HG03571 (cell line): ENCODE data around the gene FGGY.
A peak's percentile ranks its signal among the peaks of the same experiment; 100 is the strongest.

Experiments
- ATAC-seq: cut with Tn5 transposase; IDR thresholded peaks from one replicate; pipeline ENCODE4 v1.9.1; 2021; ENCODE audit not compliant: unreplicated experiment

Gene FGGY

DNA sequence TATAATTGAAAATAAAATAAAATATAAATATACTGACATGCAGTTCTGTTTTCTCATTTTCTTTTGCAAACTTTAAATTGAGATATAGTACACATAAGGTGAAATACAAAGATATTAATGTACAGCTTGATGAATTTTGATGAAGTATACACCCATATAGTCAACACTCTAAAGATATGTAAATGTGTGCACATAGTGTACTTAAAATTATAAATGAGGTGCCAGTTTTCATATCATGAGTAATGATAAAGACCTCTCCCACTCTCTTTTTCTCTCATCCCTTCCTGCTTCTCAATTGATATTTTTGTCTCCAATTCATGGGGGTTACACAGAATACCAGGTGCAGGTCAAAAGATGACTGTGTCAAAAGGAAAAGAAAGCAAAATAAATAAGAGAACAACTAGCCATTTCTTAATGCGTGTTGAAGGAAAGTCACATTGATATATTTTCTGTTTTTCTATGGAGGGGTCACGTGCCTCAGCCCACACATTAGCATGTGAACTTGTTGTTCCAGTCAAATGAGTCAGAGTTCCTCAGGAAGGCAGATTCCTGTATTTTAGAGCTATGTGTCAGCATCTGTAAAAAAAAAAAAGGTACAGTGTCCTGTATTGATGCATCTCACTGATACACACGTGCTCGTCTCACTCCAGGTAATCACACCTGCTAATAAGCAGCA, 453.6 kb downstream of the FGGY start:
- no peak for ATAC-seq

DNA sequence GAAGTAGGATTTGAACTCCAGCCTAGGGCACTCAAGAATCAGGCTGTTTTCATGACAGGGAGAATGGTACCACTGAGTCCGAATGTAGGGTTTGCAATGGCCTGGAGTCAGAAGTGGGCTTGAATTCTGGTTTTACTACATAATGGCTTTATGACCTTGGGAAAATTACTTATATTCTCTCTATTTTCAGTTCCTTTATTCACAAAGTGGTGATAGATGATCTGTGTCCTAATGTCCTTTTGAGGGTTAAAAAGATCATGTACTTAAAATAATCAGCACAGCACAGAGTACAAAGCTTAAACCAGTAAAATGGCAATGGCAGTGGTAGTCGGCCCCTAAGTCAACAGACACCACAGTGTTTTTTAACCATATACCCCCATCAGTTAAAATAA, 454.1 kb downstream of the FGGY start:
- no peak for ATAC-seq

DNA sequence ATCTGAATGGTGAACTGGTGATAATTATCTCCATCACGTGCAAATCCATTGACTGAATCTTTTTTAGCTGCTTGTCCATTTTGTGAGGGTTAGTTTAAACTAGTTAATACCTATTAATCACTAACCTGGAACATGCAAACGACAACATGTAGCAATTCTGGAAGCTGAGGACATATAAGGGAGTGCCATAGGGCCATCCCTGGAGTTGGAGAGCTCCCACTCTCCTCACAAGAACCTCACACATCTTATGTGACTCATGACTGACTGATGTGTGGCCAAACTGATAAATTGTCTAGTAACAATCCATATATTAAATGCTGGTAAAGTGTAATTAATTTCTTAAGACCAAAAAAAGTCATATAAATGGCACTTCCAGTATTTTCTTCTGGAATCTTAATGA, 454.9 kb downstream of the FGGY start:
- ATAC-seq, result no peak

DNA sequence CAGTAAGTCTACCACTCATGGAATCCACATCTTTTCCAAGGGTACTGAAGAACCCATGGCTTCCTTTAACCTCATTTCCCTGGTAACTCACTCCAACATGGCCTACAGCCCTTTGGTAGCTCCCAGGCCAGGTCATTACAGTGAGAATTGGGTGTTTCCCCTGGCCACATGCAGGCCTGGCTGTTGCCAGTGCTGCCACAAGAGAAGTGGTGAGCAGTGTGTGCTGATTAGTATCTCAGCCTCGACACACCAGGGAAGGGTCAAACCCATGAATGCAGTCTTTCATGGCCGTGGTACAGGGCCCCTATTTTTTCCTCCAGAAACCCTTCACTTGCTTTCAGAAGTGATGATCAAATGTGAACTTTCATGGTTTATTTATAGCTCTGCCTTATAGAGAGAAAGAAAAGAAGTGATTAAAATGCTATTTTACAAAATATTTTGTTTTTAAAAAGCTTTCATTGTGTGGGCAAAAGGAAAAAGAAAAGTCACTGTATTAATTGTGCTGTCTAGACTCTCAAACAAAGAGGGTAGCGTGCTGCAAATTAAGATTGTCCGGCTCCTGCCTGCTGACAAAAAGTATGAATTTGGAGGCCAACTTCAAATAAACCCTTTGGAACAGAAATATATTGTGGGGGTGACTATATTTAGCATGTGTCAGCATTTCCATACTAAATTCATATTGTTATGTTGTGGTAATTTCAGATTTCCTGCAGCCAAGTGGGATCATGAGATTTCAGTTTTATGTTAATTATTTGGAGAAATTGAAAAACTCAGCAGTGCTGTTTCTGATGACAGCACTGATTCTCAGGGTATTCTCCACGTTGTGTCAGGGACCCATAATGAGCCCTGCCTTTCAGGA, 455.9 kb downstream of the FGGY start:
- ATAC-seq, result peak; percentile 79

DNA sequence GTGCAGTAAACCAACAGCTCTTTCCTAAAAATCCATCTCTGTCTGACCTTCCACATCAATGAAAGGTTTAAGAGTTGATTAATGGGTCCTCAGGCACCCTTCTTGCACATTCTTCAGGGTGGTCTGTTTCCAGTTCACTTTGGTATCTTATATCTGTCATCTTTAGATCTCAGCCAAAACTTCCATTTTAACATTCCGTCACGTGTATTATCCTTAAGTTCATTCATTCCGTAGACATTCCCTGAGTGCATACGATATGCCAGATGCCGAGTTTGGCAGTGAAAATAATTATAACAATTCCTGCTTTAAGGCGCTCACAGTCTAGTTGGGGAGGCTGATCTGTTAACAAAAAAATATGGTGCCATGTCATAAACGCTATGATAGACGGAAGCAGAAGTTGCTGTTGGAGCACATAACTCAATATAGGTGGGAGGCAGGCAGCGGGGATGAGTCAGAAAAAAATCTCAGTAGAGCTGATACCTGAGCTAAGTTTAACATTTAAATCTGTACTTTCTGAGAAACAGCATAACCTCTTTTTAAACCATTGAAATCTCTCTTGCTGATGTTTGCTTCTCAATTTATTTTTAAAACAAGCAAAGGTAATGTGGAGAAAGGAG, 458.3 kb downstream of the FGGY start:
- no peak for ATAC-seq

DNA sequence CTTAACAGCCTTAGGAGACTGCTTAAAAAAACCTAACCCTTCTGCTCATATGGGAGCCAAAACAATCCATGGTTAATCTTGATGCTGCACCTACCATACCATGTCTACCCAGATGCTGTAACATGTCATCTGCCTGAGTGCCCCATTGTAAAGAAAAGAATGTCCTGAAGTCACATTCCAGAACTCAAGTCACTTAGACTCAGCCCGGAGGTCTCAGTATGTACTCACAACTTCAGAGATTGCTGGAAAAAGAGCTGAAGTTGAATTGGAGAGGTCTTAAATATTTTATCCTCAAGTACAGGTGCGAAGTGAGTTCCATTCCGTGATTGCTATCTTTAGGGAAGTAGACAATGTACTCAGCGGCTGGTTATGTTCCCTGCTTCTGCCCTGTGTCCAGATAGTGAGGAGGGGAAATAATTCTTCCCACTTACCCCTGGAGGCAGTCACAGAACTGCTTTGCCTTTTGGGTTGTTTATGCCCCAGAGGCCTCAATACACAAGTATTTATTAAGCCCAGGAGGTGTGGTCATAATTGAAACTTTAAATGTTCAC, 460.4 kb downstream of the FGGY start:
- no peak for ATAC-seq

DNA sequence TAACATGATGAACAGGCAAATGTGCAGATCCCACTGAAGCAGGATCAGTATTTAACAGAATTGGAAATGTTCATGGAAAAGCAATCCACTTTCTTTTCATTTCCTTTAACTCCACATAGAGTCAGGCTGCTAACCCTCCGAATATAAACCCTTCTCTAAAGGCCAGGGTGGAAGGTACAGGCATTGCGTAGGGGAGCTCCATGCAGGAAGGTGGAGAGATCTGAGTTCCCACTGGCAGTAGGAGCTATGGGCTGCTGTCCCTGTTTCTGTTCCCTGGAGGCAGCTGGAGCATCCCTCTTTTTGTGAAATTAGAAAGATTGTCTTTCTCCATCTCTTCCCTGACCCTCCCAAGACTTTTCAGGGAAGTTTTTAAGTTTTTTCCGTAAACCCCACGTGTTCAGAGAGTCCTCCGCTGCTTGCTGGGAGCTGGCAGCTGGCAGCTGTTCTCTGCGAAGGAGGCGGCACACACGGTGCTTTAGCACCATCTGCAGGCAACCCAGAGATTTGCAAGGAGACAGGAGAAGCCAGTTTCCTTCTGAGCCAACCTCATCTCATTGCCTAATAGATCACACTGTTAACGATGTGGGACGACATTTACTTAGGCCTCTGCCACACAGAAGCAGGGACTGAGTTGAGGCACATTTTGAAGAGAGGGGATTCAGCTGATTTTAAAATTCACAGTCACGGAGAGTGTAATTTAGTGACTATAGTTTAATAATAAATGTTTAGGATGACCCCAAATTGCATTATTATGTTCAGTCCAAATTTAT, 462.4 kb downstream of the FGGY start:
- peak; percentile 86 for ATAC-seq

DNA sequence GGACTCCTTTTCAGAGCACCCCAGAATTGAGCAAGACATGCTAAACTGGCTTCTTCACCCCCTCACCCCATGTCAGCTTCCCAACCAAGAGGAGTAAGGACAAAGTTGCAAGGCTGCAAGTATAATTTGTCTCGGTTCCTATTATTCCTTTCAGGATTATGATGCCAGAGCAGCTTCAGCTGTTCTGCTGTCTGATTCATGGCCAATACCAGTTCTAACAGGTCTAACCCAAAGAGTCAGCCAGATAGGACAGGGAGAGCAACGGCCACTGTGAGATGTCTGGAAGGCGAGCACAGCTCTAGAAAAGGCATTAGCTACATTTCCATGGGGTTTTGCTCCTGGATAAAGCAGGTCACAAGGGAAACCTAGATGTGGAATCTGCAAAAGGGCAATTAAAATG, 464.5 kb downstream of the FGGY start:
- no peak for ATAC-seq

DNA sequence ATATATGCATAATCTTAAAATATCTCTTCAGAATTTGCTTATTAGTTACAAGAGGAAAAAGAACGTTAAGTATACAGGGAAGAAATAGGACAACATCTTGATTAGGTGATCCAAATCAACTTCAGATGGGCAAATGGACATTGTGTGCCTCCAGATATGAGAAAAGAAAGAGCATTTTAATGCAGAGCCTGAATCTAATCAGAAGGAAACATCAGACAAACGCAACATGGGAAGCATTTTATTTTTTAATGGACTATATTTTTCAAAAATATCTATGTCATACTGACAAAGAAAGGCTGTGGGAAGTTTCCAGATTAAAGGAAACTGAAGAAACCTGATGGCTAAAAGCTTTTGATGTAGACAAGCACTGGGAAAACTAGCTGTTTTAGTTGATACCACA, 466.5 kb downstream of the FGGY start:
- no peak for ATAC-seq

DNA sequence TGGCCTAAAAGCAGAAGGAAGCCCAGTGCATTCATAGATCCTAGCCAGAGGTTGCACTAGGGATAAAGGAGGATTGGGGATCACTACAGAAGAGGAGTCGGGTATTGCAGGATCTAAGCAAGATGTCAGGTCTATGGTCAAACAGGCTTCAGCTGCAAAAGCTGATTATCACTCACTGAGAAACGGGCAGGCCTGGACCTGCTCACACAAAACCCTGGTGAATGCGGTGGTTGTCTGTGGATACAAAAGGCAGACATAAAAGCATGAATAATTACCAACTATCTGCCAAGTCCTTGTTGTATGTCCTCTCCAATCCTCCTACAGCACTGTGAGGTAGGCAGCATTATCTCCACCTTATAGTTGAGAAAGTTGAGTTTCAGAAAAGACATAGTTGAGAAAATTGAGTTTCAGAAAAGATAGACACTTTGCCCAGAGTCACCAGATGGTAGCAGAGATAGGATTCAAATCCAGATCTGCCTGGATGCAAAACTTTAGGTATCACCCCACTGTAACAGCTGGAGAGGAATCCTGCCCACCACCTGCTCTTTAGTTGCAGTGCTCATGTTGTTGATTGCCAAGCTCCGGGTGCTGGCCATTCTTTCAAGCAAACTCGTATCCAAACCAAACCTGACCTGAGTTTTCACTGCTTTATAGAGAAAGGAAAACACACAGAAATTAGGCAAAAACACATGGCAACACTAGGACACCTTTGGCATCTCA, 468.3 kb downstream of the FGGY start:
- no peak for ATAC-seq

DNA sequence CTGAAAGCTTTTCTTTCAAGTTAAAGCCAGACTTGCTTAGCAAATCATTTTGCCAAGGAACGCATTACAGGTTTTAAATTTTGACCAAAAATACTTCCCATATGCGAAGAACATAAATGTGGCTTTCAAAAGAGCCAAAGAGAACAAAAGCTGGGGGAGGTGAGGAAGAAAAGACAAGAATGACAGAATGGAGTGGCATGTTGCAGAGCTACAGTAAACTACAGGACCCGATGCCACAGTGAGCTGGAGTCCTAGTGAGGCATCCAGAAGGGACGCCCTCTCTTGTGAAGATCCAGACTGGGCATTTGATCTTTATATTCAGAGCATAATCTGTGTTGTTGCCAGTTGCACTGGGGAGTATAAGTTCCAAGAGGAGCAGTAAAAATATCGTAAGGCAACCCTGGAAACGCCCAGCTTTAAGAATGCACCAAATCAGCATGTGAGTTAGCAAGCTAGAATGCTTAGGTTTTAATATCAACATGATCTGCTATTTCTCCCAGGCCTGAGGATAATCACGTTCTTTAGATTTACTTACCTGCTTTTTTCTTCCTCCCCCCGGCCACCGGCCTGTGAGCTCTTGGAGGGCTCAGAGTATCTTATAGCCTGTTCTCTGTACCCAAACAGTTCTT, 469.4 kb downstream of the FGGY start:
- ATAC-seq, result no peak

DNA sequence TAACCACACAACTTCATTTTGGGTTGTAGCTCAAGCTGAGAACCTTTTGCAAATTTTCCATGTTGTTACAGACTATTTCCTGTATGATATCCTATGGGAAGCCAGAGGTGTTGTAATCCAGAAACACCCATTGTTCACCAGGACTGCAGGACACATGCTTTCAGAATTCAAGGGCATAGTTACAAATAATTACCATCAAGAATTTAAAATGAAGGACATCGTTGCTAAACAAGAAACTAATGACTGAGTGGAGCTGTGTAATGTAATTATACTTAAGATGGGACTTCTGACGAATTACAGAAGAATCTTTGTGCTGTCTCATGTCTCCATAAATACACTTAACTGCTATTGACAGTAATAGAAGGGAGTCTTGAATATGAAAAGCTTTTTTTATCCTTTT, 470.2 kb downstream of the FGGY start:
- ATAC-seq, result no peak

DNA sequence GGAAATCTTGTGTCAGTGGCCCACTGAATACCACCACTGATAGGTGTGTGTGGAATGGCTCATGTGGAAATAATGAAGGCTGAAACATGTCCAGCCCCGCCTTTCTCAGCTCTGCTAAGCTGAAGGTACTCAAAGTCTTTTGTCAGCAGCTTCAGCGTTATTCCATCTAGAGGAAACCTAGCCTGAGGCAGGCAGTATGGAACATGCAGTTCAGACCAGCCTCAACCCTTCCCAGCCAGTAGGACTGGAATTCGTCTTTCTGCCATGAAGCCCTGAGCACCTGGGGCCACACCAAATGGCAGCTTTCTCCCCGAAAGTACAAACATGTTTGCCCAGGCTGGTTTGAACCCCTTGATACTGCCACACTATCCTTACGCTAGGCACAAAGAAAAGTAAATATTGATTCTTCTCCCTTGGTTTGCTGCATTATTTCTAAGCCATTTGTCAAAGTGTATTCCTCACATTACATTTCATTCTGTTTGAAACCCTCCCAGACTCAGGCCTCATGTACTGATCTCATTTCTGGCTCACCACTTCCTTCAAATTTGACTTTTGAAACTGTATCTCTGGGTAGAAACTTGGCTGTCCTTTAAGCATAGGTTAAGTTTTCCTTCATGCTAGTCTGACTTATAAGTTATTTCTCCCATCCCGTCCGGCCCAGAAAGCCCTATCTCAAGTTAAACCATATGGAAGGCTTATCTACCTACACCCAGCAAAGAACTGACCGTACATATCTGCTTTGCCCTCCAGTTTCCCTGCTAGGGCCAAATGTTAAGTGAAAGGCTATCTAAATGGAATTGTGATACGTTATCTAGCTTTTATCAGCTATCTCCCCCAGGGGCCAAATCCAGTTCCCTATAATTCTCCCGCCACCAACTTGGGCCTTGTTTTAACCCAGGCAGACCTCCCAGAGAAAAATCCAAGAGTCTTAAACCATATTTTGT, 472.2 kb downstream of the FGGY start:
- ATAC-seq, result no peak

DNA sequence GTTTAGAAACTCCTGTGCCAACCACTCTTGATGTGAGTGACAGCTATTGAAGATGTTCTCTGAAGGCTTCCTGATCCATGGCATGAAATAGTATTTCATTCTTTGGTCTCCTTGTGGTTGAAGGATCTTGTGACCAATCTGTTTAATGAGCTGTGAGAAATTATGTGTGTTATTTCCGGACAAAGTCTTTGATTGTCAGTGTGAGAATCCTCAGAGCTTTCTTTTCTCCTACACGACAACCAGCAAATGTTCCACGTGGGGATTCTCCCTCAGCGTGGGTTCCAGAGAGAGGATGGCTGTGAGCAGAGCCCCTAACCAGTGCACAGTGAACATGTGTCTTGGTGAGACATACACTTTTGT, 472.8 kb downstream of the FGGY start:
- ATAC-seq, result no peak

DNA sequence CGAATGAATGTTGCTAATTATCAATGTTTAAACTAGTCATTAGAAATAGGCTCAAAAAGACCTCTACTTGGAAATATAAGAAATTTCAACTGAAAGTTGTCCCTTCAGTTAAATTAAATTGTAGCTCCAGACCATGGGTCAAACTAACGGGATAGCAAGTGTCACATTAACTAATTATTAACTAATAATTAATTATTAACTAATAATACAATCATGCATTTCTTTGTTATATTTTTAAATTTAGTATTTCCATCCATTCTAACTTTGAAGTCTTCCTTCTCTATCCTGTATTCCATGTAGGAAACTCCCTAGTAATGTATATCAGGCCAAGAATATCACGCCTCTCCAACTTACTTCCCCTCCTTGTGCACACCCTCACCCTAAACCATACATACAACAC, 474.5 kb downstream of the FGGY start:
- ATAC-seq, result no peak

DNA sequence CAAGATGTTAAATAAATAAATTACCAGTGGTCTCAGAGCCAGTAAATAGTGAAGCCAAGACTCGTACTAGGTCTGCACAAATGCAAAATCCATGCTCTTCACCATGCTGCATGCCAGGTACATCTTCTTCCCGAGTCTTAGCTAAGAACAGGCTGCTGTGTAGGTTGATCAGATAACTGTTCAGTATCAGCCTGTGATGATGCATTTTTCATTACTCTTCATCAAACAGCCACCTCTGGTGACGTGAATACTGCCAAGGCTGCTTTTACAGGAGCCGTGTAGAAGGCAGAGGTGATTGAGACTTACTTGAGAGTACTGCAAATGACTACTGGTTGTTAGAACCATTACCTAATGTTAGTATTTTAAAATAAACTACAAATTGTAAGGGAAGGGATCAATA, 478.6 kb downstream of the FGGY start:
- no peak for ATAC-seq

DNA sequence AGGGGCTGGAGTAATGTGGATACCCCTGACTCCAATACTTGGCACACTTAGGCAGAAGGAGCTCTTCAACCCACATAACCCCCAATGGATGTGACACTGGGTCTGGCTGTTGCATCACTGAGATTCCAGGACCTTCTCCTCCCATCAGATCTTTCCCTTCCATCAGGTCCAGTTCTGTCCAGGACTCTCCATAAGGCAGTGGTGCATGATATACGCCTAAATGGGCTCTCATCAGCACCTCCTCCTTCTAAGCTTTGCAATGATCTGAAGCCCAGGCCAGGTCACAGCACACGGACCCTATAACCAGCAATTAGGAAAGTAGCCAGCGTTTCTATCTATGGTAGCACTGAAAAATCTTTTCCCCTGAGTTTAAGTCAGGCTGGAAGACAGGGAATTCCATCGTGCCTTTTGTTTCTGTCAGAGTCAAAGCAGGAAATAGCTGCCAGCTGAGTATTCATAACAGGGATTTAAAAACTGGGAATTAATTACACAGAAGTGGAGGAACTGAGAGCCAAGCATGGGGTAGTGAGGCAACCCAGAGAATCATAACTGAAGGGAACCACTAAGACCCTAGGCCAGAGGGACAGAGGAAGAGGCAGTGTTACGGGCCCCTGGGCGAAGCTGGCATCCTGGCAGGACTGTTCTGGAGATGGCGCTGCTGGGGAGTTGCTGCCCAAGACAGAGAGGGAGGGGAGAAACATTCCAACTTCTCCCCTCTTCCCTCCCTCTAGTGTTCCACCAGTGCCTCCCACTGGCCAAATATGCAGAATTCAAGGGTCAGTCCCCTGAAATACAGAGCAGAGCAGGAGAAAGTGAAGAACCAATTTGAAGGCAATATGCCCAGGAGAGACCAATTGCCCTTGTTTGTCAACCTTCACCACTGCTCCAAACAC, 480.3 kb downstream of the FGGY start:
- no peak for ATAC-seq

DNA sequence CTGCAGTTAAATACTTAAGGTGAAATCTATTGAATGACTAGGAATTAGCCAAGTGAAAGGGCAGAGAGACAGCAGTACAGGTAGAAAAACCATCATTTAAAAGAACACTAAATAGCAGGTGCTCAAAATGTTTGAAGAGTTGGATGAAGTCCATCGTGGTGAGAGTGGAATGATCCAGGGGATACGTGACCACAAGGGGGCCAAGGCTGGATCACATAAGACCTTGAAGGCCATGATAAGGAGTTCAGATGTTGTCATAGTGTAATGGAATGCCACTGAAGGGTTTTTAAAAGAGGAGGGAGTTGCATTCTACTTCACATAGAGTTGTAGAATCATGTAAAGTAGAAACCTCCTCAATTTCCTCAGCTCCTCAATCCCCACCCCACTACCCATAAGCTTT, 483.1 kb downstream of the FGGY start:
- ATAC-seq, result no peak
